NT2/D1 (cell line): Measurements from ENCODE around the gene MAP7D3.

Experiments
- DNase-seq: peaks from one replicate; pipeline ENCODE4 v3.0.0-alpha.2; 2011; ENCODE audit warnings: low read depth, low spot score
- H3K27me3 ChIP-seq: 2 replicates; pipeline ENCODE4 v1.6.0; 2011; ENCODE audit warnings: mild to moderate bottlenecking; ENCODE audit not compliant: insufficient read length, insufficient read depth
- H3K36me3 ChIP-seq: 2 replicates; pipeline ENCODE4 v1.6.1; 2011; ENCODE audit warnings: mild to moderate bottlenecking, low read length, mixed read lengths; ENCODE audit not compliant: insufficient read depth, insufficient read length
- H3K4me1 ChIP-seq: 2 replicates; pipeline ENCODE4 v1.5.1; 2011; ENCODE audit not compliant: insufficient read depth, insufficient read length
- H3K4me3 ChIP-seq: 2 replicates; pipeline ENCODE4 v1.5.1; 2011; ENCODE audit warnings: low read depth; ENCODE audit not compliant: insufficient read length
- H3K9ac ChIP-seq: 2 replicates; pipeline ENCODE4 v1.6.0; 2011; ENCODE audit warnings: low read depth; ENCODE audit not compliant: insufficient read length
- H3K9me3 ChIP-seq: 2 replicates; pipeline ENCODE4 v1.5.1; 2011; ENCODE audit warnings: mild to moderate bottlenecking, low read length; ENCODE audit not compliant: insufficient read depth
- SUZ12 ChIP-seq: IDR thresholded peaks from 2 replicates; pipeline ENCODE4 v1.6.1; 2011; ENCODE audit not compliant: insufficient read length, insufficient read depth; ENCODE audit errors: extremely low read depth
- YY1 ChIP-seq: IDR thresholded peaks from 2 replicates; pipeline ENCODE4 v1.6.1; 2011; ENCODE audit not compliant: insufficient read length, insufficient read depth
- ZNF274 ChIP-seq: IDR thresholded peaks from 2 replicates; pipeline ENCODE4 v1.6.1; 2011; ENCODE audit warnings: mild to moderate bottlenecking, low read depth, low read length

The MAP7D3 gene

DNA sequence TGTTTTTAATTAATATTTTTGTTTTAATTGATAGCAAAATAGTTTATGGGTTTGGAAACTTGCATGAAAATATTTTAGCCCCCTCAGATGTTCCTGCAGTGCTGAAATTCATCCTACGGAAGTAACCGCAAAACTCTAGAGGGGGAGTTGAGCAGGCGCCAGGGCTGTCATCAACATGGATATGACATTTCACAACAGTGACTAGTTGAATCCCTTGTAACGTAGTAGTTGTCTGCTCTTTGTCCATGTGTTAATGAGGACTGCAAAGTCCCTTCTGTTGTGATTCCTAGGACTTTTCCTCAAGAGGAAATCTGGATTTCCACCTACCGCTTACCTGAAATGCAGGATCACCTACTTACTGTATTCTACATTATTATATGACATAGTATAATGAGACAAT, 40.4 kb downstream of the MAP7D3 start:
- TF ChIP-seq ZNF274 (no peak), YY1 (no peak), SUZ12 (no peak)
- no peaks in the 10 kb centered on the region for H3K4me1 ChIP-seq
- no peaks in the 10 kb centered on the region for H3K27me3 ChIP-seq
- DNase-seq: no peak
- H3K36me3 ChIP-seq: peaks cover 4% of the 10 kb centered on the region
- no peak overlapping the region for H3K4me3 ChIP-seq
- no peak overlapping the region for H3K9ac ChIP-seq
- no peaks in the 10 kb centered on the region for H3K9me3 ChIP-seq

DNA sequence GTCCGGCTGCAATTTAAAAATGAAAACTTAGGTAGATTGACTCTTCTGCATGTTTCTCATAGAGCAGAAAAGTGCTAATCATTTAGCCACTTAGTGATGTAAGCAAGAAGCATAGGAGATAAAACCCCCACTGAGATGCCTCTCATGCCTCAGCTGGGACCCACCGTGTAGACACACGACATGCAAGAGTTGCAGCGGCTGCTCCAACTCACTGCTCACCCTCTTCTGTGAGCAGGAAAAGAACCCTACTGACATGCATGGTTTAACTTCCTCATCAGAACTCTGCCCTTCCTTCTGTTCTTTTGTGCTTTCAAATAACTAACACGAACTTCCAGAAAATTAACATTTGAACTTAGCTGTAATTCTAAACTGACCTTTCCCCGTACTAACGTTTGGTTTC, 41.0 kb downstream of the MAP7D3 start:
- no peak overlapping the region for H3K4me3 ChIP-seq
- H3K27me3 ChIP-seq: no peaks in the 10 kb centered on the region

DNA sequence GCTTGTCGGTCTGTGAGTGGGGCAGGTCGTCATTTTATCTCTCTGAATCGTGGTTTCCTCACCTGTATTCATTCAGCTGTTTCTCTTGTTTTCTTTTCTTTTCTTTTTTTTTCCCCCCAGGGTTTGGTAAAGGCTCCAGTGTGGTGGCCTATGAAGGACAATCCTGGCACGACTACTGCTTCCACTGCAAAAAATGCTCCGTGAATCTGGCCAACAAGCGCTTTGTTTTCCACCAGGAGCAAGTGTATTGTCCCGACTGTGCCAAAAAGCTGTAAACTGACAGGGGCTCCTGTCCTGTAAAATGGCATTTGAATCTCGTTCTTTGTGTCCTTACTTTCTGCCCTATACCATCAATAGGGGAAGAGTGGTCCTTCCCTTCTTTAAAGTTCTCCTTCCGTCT, 41.4 kb downstream of the MAP7D3 start:
- H3K9ac ChIP-seq: no peak overlapping the region
- TF ChIP-seq YY1 (no peak), SUZ12 (no peak), ZNF274 (no peak)
- H3K27me3 ChIP-seq: no peaks in the 10 kb centered on the region
- no peaks in the 10 kb centered on the region for H3K4me1 ChIP-seq
- no peaks in the 10 kb centered on the region for H3K9me3 ChIP-seq
- no peak overlapping the region for H3K4me3 ChIP-seq
- DNase-seq: no peak
- peaks cover 4% of the 10 kb centered on the region for H3K36me3 ChIP-seq

More for the DNA sequence above, 41.0 kb downstream of the MAP7D3 start:
- Histone ChIP-seq H3K9me3 (no peaks in the 10 kb centered on the region), H3K4me1 (no peaks in the 10 kb centered on the region), H3K9ac (no peak overlapping the region), H3K36me3 (peaks cover 4% of the 10 kb centered on the region)
- TF ChIP-seq YY1 (no peak), ZNF274 (no peak), SUZ12 (no peak)
- DNase-seq: no peak

DNA sequence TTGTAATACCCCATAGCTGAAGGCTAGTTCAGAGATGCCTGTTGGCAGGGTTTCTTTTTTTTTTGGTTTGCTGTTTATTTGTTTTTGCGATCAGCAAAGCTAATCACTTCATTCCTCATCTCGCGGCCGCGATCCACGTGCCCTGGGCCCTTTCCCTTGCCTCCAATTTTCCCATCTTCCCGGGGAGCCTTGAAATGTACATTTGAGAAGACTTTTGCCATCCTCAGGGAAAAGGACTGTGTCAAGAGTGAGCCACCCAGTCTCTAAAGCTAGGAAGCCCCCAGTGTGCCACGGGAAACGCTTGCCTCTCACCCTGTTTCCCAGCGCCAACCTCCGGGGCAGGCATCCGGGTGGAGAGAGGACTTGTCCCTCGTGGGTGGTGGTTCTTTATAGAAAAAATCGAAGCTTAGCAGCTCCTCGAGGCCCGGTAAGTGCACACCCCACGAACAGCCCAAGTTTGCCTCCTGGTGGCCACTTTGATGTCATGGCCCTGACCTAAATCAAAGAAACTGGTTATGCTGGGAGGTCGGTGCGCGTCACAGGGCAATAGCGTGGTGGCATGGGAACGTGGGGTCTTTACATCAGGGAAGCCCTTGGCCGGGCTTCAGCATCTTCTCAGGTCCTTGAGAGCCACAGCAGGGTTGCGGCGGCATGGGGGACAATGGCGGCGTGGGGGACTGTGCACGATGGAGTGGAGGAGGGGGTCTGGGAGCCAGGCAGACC, 42.0 kb downstream of the MAP7D3 start:
- TF ChIP-seq SUZ12: no peak
- TF ChIP-seq ZNF274: no peak
- no peak for TF ChIP-seq YY1
- Histone ChIP-seq H3K27me3 (no peaks in the 10 kb centered on the region), H3K4me1 (no peaks in the 10 kb centered on the region), H3K9me3 (no peaks in the 10 kb centered on the region), H3K4me3 (no peak overlapping the region), H3K9ac (no peak overlapping the region), H3K36me3 (peaks cover 4% of the 10 kb centered on the region)
- DNase-seq: peak; percentile 22

DNA sequence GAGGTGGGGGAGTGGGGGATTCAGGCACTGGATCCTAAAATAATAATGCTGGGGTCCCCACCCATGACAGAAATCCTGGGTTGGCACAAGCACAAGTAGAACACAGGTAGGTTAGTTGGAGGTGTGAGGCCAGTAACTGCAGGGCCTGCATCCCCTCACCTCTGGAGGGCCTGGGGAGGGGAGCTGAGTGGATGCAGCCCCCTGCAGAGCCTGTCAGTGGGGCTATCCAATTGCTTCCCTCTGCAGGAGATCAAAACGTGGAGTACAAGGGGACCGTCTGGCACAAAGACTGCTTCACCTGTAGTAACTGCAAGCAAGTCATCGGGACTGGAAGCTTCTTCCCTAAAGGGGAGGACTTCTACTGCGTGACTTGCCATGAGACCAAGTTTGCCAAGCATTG, 43.7 kb downstream of the MAP7D3 start:
- Histone ChIP-seq H3K9me3 (no peaks in the 10 kb centered on the region), H3K4me1 (no peaks in the 10 kb centered on the region), H3K36me3 (peaks cover 4% of the 10 kb centered on the region), H3K27me3 (no peaks in the 10 kb centered on the region), H3K9ac (no peak overlapping the region), H3K4me3 (no peak overlapping the region)
- TF ChIP-seq SUZ12: no peak
- TF ChIP-seq YY1: no peak
- TF ChIP-seq ZNF274: no peak
- DNase-seq: no peak

DNA sequence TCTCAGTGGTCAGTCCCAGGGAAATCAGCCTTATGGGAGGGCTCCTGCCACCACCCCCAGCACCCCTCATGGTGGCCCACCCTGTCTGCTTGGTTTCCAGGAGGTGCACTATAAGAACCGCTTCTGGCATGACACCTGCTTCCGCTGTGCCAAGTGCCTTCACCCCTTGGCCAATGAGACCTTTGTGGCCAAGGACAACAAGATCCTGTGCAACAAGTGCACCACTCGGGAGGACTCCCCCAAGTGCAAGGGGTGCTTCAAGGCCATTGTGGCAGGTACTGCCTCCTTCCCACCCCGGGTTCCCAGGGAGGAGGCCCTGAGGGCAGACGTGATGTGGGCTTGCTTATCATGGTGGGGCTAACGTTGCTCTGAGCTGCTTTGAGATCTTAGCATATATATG, 44.3 kb downstream of the MAP7D3 start:
- no peak overlapping the region for H3K9ac ChIP-seq
- H3K4me3 ChIP-seq: no peak overlapping the region
- TF ChIP-seq YY1: no peak
- H3K4me1 ChIP-seq: no peaks in the 10 kb centered on the region
- DNase-seq: no peak
- H3K9me3 ChIP-seq: no peaks in the 10 kb centered on the region
- no peaks in the 10 kb centered on the region for H3K27me3 ChIP-seq
- peaks cover 4% of the 10 kb centered on the region for H3K36me3 ChIP-seq

DNA sequence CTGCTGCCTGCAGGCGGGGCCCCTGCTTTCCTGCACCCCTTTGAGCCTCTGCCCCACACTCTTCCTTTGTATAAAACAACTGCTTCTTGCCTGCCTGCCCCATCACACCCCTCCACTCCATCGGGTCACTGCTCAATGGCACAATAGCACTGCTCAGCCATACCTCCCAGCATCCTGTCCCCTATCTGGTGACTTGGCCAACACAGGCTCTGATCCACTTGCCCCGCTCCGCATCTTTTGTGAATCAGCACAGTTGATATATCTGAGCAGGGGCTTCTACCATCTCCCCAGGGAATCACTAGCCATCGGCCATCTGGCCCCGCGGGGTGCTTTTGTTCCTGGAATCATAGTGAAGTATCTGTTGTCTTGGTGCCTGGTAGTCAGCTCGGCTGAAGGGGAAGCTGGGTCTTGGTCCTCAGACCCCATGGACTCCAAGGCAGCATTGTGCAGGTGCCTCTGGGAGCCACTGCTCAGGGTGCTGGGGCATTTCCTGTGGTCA, 45.3 kb downstream of the MAP7D3 start:
- Histone ChIP-seq H3K27me3 (no peaks in the 10 kb centered on the region), H3K36me3 (peaks cover 4% of the 10 kb centered on the region), H3K9me3 (no peaks in the 10 kb centered on the region), H3K4me3 (no peak overlapping the region), H3K4me1 (no peaks in the 10 kb centered on the region), H3K9ac (no peak overlapping the region)
- DNase-seq: no peak
- TF ChIP-seq YY1 (no peak), SUZ12 (no peak), ZNF274 (no peak)

DNA sequence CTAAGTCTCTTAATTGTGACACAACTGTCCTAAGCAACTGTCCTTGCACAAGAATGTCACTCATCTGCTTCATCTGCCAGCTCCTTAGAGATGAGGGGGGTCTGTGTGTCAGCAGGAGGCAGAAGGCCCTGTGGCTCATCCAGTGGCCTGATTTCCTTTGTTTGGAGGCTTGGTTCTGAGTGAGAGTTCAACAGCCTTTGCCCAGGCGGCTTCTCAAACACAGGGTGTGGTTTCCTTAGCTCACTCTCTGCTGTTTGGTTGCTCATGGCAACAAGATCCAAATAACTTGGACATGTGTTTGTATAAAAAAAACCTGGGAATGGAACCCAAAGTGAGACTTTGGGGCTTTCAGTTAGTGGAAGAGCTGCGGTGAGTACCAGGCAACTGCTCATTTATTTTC, 46.6 kb downstream of the MAP7D3 start:
- no peak overlapping the region for H3K4me3 ChIP-seq
- TF ChIP-seq ZNF274: no peak
- no peak for TF ChIP-seq YY1
- no peak for TF ChIP-seq SUZ12
- DNase-seq: no peak
- no peak overlapping the region for H3K9ac ChIP-seq
- peaks cover 4% of the 10 kb centered on the region for H3K36me3 ChIP-seq
- no peaks in the 10 kb centered on the region for H3K27me3 ChIP-seq
- no peaks in the 10 kb centered on the region for H3K4me1 ChIP-seq
- no peaks in the 10 kb centered on the region for H3K9me3 ChIP-seq
